Measurements from ENCODE around the gene ADAM22. TPM values are rescaled to one million over a fixed set of nuclear protein-coding genes. Genes with fewer than 3 reads are reported as not detected.
"Not testable (repeated sequence)": the region's sequence is repeated elsewhere in the genome, so short reads cannot be mapped to it uniquely, and the experiment has no call there.

The ADAM22 gene
- total RNA-seq, 2 donors from 2014 or later, result 1.0 to 3.6 TPM

DNA sequence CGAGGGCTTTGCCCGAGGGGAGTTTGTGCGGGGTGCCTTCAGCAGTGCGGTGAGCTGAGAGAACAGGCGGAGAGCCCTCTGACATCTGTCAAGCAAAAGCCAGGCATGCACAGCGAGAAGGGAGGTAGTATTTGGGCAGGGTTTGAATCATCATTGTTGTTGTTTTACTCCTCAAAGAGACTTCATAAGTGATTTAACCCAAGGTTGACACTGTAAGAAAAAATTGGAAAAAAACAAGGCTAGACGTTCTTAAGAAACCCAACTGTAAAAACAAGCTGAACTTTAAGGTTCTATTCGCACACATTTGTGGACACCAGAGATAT, 1.3 kb downstream of the ADAM22 start:
- no peak for TF ChIP-seq POLR2A (IDR thresholded peaks at IDR 0.05)
- TF ChIP-seq, protein P1, sequence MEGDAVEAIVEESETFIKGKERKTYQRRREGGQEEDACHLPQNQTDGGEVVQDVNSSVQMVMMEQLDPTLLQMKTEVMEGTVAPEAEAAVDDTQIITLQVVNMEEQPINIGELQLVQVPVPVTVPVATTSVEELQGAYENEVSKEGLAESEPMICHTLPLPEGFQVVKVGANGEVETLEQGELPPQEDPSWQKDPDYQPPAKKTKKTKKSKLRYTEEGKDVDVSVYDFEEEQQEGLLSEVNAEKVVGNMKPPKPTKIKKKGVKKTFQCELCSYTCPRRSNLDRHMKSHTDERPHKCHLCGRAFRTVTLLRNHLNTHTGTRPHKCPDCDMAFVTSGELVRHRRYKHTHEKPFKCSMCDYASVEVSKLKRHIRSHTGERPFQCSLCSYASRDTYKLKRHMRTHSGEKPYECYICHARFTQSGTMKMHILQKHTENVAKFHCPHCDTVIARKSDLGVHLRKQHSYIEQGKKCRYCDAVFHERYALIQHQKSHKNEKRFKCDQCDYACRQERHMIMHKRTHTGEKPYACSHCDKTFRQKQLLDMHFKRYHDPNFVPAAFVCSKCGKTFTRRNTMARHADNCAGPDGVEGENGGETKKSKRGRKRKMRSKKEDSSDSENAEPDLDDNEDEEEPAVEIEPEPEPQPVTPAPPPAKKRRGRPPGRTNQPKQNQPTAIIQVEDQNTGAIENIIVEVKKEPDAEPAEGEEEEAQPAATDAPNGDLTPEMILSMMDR (IDR thresholded peaks at IDR 0.05), result no peak
- DNase-seq, result no peak
- 44 to 49% methylated on average over 8 of the region's 8 CpGs for WGBS, 2 donors

DNA sequence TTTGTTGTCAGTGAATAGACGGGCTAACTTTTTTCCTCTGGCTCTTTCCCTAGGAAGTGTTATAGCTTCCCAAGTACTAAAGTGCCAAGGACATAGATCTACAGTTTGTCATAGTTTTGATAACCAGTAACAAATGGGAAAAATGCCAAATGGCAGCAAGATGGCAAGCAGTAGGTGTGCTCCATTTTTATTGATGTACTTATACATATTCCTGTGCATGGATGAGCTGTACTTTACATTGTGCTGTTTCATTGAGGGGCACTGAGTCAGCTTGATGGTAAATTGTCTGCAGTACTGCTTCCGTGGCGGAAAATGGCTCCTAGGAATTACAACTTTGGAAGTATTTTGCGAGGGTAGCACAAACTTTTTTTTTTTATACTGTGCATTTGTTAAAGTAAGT, 7.1 kb downstream of the ADAM22 start:
- Histone ChIP-seq H3K9me3 (no peaks in the 10 kb centered on the region), H3K27ac (no peak overlapping the region), H3K4me3 (no peak overlapping the region), H3K27me3 (no peaks in the 10 kb centered on the region), H3K4me1 (no peaks in the 10 kb centered on the region), H3K36me3 (replicated peaks in 1 of 2; ENCODE audit: insufficient read depth in 1 of 2, low read depth in 2 of 2) (no peaks in the 10 kb centered on the region)
- no peak for TF ChIP-seq POLR2A (IDR thresholded peaks at IDR 0.05)
- TF ChIP-seq, protein P1 (IDR thresholded peaks at IDR 0.05), result no peak
- no peak for ATAC-seq
- intact Hi-C loops (cut with DNase I), result no loop called here
- WGBS, 2 donors, result 87 to 91% methylated on average over 4 of the region's 4 CpGs
- no peak for DNase-seq

More for the DNA sequence above, 1.3 kb downstream of the ADAM22 start:
- intact Hi-C loops (cut with DNase I), result no loop called here
- Histone ChIP-seq H3K36me3 (replicated peaks in 1 of 2; ENCODE audit: insufficient read depth in 1 of 2, low read depth in 2 of 2) (no peaks in the 10 kb centered on the region), H3K9me3 (no peaks in the 10 kb centered on the region), H3K27me3 (no peaks in the 10 kb centered on the region), H3K4me1 (peaks cover 11% of the 10 kb centered on the region), H3K4me3 (no peak overlapping the region), H3K27ac (no peak overlapping the region)
- ATAC-seq, result no peak

DNA sequence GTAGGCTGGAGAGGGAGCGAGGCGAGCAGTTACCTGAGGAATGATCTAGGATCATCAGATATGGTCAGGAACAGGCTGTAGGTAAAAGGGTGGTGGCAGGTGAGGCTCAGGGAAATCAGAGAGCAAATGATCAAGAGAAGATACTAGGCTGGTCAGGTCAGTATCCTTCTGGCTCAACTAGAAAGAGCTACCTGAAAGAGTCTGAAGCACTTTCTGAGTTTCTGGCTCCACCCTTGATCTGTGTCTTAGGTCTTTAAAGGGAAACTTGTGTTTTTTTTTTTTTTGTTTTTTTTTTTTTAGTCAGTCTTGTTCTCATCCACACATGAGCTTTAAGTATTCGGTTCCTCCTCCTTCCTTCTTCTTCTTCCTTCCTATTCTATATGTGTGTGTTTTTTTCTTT, 10.5 kb downstream of the ADAM22 start:
- no peak overlapping the region for H3K4me3 ChIP-seq
- TF ChIP-seq POLR2A (IDR thresholded peaks at IDR 0.05), result no peak
- TF ChIP-seq, protein P1 (IDR thresholded peaks at IDR 0.05), result no peak
- no peak for DNase-seq
- H3K36me3 ChIP-seq (replicated peaks in 1 of 2; ENCODE audit: insufficient read depth in 1 of 2, low read depth in 2 of 2), result no peaks in the 10 kb centered on the region
- intact Hi-C loops (cut with DNase I), result no loop called here
- WGBS, 2 donors, result 81 to 83% methylated on average over 3 of the region's 3 CpGs
- H3K27ac ChIP-seq, result no peak overlapping the region
- no peaks in the 10 kb centered on the region for H3K27me3 ChIP-seq
- no peaks in the 10 kb centered on the region for H3K4me1 ChIP-seq
- no peak for ATAC-seq
- no peaks in the 10 kb centered on the region for H3K9me3 ChIP-seq

DNA sequence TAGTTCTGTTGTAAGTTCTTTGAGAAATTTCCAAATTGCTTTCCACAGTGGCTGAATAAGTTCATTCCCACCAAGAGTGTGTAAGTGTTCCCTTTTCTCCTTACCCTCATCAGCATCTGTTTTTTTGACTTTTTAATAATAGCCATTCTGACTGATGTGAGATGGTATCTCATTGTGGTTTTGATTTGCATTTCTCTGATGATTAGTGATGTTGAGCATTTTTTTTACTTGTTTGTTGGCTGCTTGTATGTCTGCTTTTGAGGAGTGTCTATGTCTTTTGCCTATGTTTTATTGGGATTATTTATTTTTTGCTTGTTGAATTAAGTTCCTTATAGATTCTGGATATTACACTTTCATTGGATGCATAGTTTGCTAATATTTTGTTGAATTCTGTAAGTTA, 11.9 kb downstream of the ADAM22 start:
- intact Hi-C loops (cut with DNase I); H3K9me3 ChIP-seq; H3K27me3 ChIP-seq; H3K36me3 ChIP-seq (replicated peaks in 1 of 2; ENCODE audit: insufficient read depth in 1 of 2, low read depth in 2 of 2); H3K4me1 ChIP-seq; ATAC-seq; H3K4me3 ChIP-seq; DNase-seq; H3K27ac ChIP-seq: not testable (repeated sequence)

DNA sequence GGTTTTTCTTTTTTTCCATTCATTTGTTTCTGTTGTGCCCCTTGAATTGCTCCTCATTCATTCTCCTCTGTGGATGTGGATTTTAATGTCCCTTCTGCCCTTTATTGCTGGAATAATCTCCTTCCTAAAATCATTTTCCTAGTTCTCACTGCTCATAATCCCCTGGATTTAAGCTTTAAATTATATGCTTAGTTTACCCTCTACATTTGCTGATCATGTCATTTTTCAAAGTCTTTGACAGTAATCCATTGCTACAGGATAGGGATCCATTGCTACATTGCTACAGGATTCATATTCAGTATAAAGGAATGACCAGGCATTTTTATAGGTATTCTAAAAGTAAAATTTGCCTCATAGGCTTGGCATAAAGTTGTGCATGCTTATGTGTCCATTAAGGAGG, 14.3 kb downstream of the ADAM22 start:
- Histone ChIP-seq H3K4me3 (no peak overlapping the region), H3K9me3 (no peaks in the 10 kb centered on the region), H3K36me3 (replicated peaks in 1 of 2; ENCODE audit: insufficient read depth in 1 of 2, low read depth in 2 of 2) (no peaks in the 10 kb centered on the region), H3K27me3 (no peaks in the 10 kb centered on the region), H3K27ac (no peak overlapping the region), H3K4me1 (no peaks in the 10 kb centered on the region)
- intact Hi-C loops (cut with DNase I), result no loop called here
- DNase-seq, result no peak
- TF ChIP-seq, protein P1 (IDR thresholded peaks at IDR 0.05), result no peak
- no peak for TF ChIP-seq POLR2A (IDR thresholded peaks at IDR 0.05)
- ATAC-seq, result no peak
